PC-3 (cell line): ENCODE data around the gene CYTIP. TPM values are rescaled to one million over a fixed set of nuclear protein-coding genes. Genes with fewer than 3 reads are reported as not detected.

ENCODE experiments used
- ATAC-seq: fragments of 200-7000 bp; cut with Tn5 transposase; 2 replicates; pipeline ENCODE4 v1.9.1; 2020; ENCODE audit warnings: mild to moderate bottlenecking, moderate library complexity
- BruUV-seq: library from RNA; stranded (reverse); fragments of 400-500 nt; replicated peaks from 2 replicates; lab custom pipeline; 2021; lab: Mats Ljungman, UMichigan
- CTCF ChIA-PET: fragments of 300-600 bp; sonication (Branson Sonifier 250); formaldehyde crosslinking; loops from one replicate; lab custom pipeline; 2022; ENCODE audit warnings: antibody characterized with exemption; lab: Charles Lee
- POLR2A ChIA-PET: fragments of 300-600 bp; sonication (Branson Sonifier 250); formaldehyde crosslinking; loops from one replicate; lab custom pipeline; 2022; ENCODE audit warnings: antibody characterized with exemption; ENCODE audit not compliant: unreplicated experiment; lab: Charles Lee
- DNase-seq: peaks from one replicate; pipeline ENCODE4 v3.0.0-alpha.2; 2015
- H2AFZ ChIP-seq: fragments of 300-600 bp; sonication (generic); 2 replicates; pipeline ENCODE4 v1.6.0; 2016; ENCODE audit warnings: antibody characterized with exemption, low read length
- H3F3A ChIP-seq: fragments of 300-600 bp; sonication (generic); one replicate; pipeline ENCODE4 v1.6.0; 2017; ENCODE audit warnings: antibody characterized with exemption, low read length, control low read depth, mild to moderate bottlenecking; ENCODE audit not compliant: unreplicated experiment
- H3K27ac ChIP-seq: fragments of 300-600 bp; sonication (generic); 2 replicates; pipeline ENCODE4 v1.5.1; 2016; ENCODE audit warnings: mild to moderate bottlenecking, low read length
- H3K27me3 ChIP-seq: fragments of 300-600 bp; sonication (generic); 2 replicates; pipeline ENCODE4 v1.6.1; 2016; ENCODE audit warnings: low read length, mixed read lengths
- H3K36me3 ChIP-seq: fragments of 300-600 bp; sonication (generic); 2 replicates; pipeline ENCODE4 v1.6.1; 2016; ENCODE audit warnings: low read depth, mixed run types, low read length, mixed read lengths
- H3K4me1 ChIP-seq: fragments of 300-600 bp; sonication (generic); 2 replicates; pipeline ENCODE4 v1.5.1; 2016; ENCODE audit warnings: low read length; ENCODE audit not compliant: insufficient read depth
- H3K4me2 ChIP-seq: fragments of 300-600 bp; sonication (generic); 2 replicates; pipeline ENCODE4 v1.6.0; 2016; ENCODE audit warnings: low read length
- H3K4me3 ChIP-seq: fragments of 300-600 bp; sonication (generic); 2 replicates; pipeline ENCODE4 v1.5.1; 2016; ENCODE audit warnings: mild to moderate bottlenecking, low read length, mixed read lengths
- H3K79me2 ChIP-seq: fragments of 300-600 bp; sonication (generic); 2 replicates; pipeline ENCODE4 v1.6.1; 2017; ENCODE audit warnings: low read length, mixed read lengths
- H3K9ac ChIP-seq: fragments of 300-600 bp; sonication (generic); 2 replicates; pipeline ENCODE4 v1.6.0; 2016; ENCODE audit warnings: mild to moderate bottlenecking, low read length
- H3K9me2 ChIP-seq: fragments of 300-600 bp; sonication (generic); replicated peaks from 2 replicates; pipeline ENCODE4 v1.6.1; 2016; ENCODE audit warnings: mixed run types, low read length, mixed read lengths
- H3K9me3 ChIP-seq: fragments of 300-600 bp; sonication (generic); 2 replicates; pipeline ENCODE4 v1.6.1; 2016; ENCODE audit warnings: low read length, mixed read lengths
- H4K20me1 ChIP-seq: fragments of 300-600 bp; sonication (generic); 2 replicates; pipeline ENCODE4 v1.6.1; 2016; ENCODE audit warnings: low read length, mixed read lengths
- EZH2phosphoT487 ChIP-seq: fragments of 300-600 bp; sonication (generic); IDR thresholded peaks from 2 replicates; pipeline ENCODE4 v1.6.1; 2018; ENCODE audit warnings: mild to moderate bottlenecking, antibody characterized with exemption, low read length, borderline replicate concordance
- intact Hi-C: fragments of 100-400 bp; cut with micrococcal nuclease; formaldehyde crosslinking; loops from 2 replicates; pipeline ENCODE4 v1.9.0; 2023
- total RNA-seq: library from RNA; depleted of rRNA; stranded (reverse); fragments of >200 nt; gene quantifications from 2 replicates; pipeline ENCODE4 v1.2.3, GENCODE V29; 2014; rRNA removed
- TF ChIP-seq, protein P1 (sequence below): fragments of 300-600 bp; sonication (generic); conservative IDR thresholded peaks from 2 replicates; pipeline ENCODE4 v1.5.1; 2017; ENCODE audit warnings: antibody characterized with exemption, low read depth, mild to moderate bottlenecking, low read length

CYTIP gene
- total RNA-seq, 1 experiment from 2014 or later: 0.26 TPM

DNA sequence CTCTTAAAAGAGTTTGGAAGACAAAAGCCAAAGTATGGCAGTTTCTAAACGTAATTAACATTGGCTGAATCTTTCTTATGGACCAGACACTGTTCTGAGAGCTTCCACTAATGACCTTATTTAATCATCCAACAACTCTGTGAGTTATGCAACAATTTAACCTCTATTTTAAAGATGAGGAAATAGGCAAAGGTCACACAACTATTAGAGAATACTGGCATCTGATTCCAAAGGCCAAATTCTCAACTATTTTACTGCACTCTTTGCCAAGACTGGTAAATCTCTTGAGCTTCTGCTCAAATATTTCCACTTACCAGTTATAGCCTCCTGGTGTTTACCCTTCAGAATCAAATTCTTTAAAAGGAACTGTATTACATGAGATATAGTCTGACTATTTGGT lies 76.2 kb downstream of the CYTIP start:
- no peaks in the 10 kb centered on the region for H4K20me1 ChIP-seq
- ChIA-PET POLR2A (no interaction called here), CTCF (no interaction called here)
- DNase-seq: no peak
- H2AFZ ChIP-seq: no peak overlapping the region
- no peak overlapping the region for H3K4me3 ChIP-seq
- no peak overlapping the region for H3K9ac ChIP-seq
- no TSS peak for BruUV-seq
- TF ChIP-seq EZH2phosphoT487: no peak
- TF ChIP-seq, protein P1, sequence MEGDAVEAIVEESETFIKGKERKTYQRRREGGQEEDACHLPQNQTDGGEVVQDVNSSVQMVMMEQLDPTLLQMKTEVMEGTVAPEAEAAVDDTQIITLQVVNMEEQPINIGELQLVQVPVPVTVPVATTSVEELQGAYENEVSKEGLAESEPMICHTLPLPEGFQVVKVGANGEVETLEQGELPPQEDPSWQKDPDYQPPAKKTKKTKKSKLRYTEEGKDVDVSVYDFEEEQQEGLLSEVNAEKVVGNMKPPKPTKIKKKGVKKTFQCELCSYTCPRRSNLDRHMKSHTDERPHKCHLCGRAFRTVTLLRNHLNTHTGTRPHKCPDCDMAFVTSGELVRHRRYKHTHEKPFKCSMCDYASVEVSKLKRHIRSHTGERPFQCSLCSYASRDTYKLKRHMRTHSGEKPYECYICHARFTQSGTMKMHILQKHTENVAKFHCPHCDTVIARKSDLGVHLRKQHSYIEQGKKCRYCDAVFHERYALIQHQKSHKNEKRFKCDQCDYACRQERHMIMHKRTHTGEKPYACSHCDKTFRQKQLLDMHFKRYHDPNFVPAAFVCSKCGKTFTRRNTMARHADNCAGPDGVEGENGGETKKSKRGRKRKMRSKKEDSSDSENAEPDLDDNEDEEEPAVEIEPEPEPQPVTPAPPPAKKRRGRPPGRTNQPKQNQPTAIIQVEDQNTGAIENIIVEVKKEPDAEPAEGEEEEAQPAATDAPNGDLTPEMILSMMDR: no peak
- H3K4me2 ChIP-seq: no peak overlapping the region
- H3K27me3 ChIP-seq: no peaks in the 10 kb centered on the region; the same call in 1 of the 2 replicates
- H3K27ac ChIP-seq: no peak overlapping the region
- ATAC-seq: no peak
- no peaks in the 10 kb centered on the region for H3F3A ChIP-seq
- no peaks in the 10 kb centered on the region for H3K9me3 ChIP-seq
- H3K4me1 ChIP-seq: no peaks in the 10 kb centered on the region
- H3K9me2 ChIP-seq: no peaks in the 10 kb centered on the region; the same call in 1 of the 2 replicates
- no peaks in the 10 kb centered on the region for H3K36me3 ChIP-seq
- H3K79me2 ChIP-seq: no peaks in the 10 kb centered on the region
- intact Hi-C loops: no loop called here

Other genes with a start within 250 kb of the CYTIP start
- 0.04 TPM in 1 of 2 replicates, not detected in the other for gene GALNT5, start 186.4 kb downstream of the CYTIP start, total RNA-seq
- gene ERMN, start 118.3 kb downstream of the CYTIP start, total RNA-seq: not detected in 2 replicates
- 0.17 and 0.40 TPM in 2 replicates for gene ACVR1C, start 184.8 kb upstream of the CYTIP start, total RNA-seq